Panc1 (cell line): ENCODE measurements around the gene SPATA31E1. TPM values are rescaled to one million over a fixed set of nuclear protein-coding genes. Genes with fewer than 3 reads are reported as not detected.

Source experiments
- ATAC-seq: fragments of 200-7000 bp; cut with Tn5 transposase; 2 replicates; pipeline ENCODE4 v1.9.1; 2020; ENCODE audit warnings: mild to moderate bottlenecking, moderate library complexity
- BruUV-seq: library from RNA; stranded (reverse); fragments of 400-500 nt; replicated peaks from 2 replicates; lab custom pipeline; 2021; lab: Mats Ljungman, UMichigan
- CTCF ChIA-PET: fragments of 300-600 bp; sonication (Branson Sonifier 250); formaldehyde crosslinking; loops from one replicate; lab custom pipeline; 2022; ENCODE audit warnings: antibody characterized with exemption; lab: Charles Lee
- POLR2A ChIA-PET: fragments of 300-600 bp; sonication (Branson Sonifier 250); formaldehyde crosslinking; loops from one replicate; lab custom pipeline; 2022; ENCODE audit warnings: antibody characterized with exemption; lab: Charles Lee
- DNase-seq: peaks from one replicate; pipeline ENCODE4 v3.0.0-alpha.2; 2010; ENCODE audit warnings: low read depth, low spot score
- H3K27ac ChIP-seq: 2 replicates; pipeline ENCODE4 v1.5.1; 2011; ENCODE audit warnings: mild to moderate bottlenecking, low read length, inconsistent platforms
- H3K27me3 ChIP-seq: fragments of 200-500 bp; sonication (Bioruptor generic); 2 replicates; pipeline ENCODE4 v1.6.0; 2014; ENCODE audit warnings: low read length, inconsistent platforms; ENCODE audit not compliant: control insufficient read depth, insufficient read depth
- H3K36me3 ChIP-seq: fragments of 200-500 bp; sonication (Bioruptor generic); 2 replicates; pipeline ENCODE4 v1.5.1; 2014; ENCODE audit warnings: inconsistent platforms, mild to moderate bottlenecking, low read length, moderate library complexity; ENCODE audit not compliant: control insufficient read depth, insufficient read depth
- H3K4me1 ChIP-seq: 2 replicates; pipeline ENCODE4 v1.5.1; 2011; ENCODE audit warnings: inconsistent platforms, mild to moderate bottlenecking, low read length, moderate library complexity; ENCODE audit not compliant: control insufficient read depth, insufficient read depth
- H3K4me3 ChIP-seq, 2 experiments: 2 replicates each; pipeline ENCODE4 v1.5.1; 2011 to 2012; ENCODE audit warnings: low read depth in 2 of 2, low read length in 2 of 2, mild to moderate bottlenecking in 2 of 2, inconsistent platforms in 1 of 2, moderate library complexity in 1 of 2
- H3K9me3 ChIP-seq: fragments of 200-500 bp; sonication (Bioruptor generic); 2 replicates; pipeline ENCODE4 v1.5.1; 2014; ENCODE audit warnings: low read depth, mild to moderate bottlenecking, inconsistent platforms, low read length, moderate library complexity; ENCODE audit not compliant: control insufficient read depth, insufficient read depth
- POLR2AphosphoS5 ChIP-seq: IDR thresholded peaks from 2 replicates; pipeline ENCODE4 v1.6.1; 2012; ENCODE audit warnings: mild to moderate bottlenecking, low read depth, low read length, moderate library complexity
- SIN3A ChIP-seq: IDR thresholded peaks from 2 replicates; pipeline ENCODE4 v1.6.1; 2012; ENCODE audit warnings: low read depth, mild to moderate bottlenecking, low read length, moderate library complexity, borderline replicate concordance; ENCODE audit not compliant: insufficient read depth
- TCF7L2 ChIP-seq: IDR thresholded peaks from 2 replicates; pipeline ENCODE4 v1.6.1; 2011; ENCODE audit warnings: mild to moderate bottlenecking, low read depth, low read length, inconsistent platforms
- in situ Hi-C: cut with HindIII; loops from 2 replicates; pipeline ENCODE4 v1.10.0; 2016; ENCODE audit warnings: low sequenced_read_pairs, low pct_unique_long_range_greater_than_20kb
- intact Hi-C: fragments of 100-400 bp; cut with micrococcal nuclease; formaldehyde crosslinking; loops from one replicate; pipeline ENCODE4 v1.10.0; 2022; ENCODE audit not compliant: unreplicated experiment
- total RNA-seq: library from RNA; stranded (reverse); gene quantifications from one replicate; pipeline ENCODE4 v1.2.1, GENCODE V29; 2021; ENCODE audit not compliant: unreplicated experiment
- TF ChIP-seq, protein P1 (sequence below): fragments of 450-650 bp; IDR thresholded peaks from 2 replicates; pipeline ENCODE4 v1.5.1; 2017; ENCODE audit warnings: mild to moderate bottlenecking
- TF ChIP-seq, protein P2 (sequence below), 2 experiments: IDR thresholded peaks; 2 replicates each; pipeline ENCODE4 v1.6.1; 2011 to 2012; ENCODE audit warnings: low read depth in 2 of 2, control low read depth in 1 of 2, low read length in 1 of 2, mild to moderate bottlenecking in 1 of 2, moderate library complexity in 1 of 2; ENCODE audit not compliant: insufficient read depth in 1 of 2

SPATA31E1 gene
- total RNA-seq, 1 experiment from 2014 or later: not detected

- no peak overlapping the region for H3K4me3 ChIP-seq
- no peak for TF ChIP-seq TCF7L2
- TF ChIP-seq, protein P1, sequence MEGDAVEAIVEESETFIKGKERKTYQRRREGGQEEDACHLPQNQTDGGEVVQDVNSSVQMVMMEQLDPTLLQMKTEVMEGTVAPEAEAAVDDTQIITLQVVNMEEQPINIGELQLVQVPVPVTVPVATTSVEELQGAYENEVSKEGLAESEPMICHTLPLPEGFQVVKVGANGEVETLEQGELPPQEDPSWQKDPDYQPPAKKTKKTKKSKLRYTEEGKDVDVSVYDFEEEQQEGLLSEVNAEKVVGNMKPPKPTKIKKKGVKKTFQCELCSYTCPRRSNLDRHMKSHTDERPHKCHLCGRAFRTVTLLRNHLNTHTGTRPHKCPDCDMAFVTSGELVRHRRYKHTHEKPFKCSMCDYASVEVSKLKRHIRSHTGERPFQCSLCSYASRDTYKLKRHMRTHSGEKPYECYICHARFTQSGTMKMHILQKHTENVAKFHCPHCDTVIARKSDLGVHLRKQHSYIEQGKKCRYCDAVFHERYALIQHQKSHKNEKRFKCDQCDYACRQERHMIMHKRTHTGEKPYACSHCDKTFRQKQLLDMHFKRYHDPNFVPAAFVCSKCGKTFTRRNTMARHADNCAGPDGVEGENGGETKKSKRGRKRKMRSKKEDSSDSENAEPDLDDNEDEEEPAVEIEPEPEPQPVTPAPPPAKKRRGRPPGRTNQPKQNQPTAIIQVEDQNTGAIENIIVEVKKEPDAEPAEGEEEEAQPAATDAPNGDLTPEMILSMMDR: no peak
- TF ChIP-seq, protein P2, sequence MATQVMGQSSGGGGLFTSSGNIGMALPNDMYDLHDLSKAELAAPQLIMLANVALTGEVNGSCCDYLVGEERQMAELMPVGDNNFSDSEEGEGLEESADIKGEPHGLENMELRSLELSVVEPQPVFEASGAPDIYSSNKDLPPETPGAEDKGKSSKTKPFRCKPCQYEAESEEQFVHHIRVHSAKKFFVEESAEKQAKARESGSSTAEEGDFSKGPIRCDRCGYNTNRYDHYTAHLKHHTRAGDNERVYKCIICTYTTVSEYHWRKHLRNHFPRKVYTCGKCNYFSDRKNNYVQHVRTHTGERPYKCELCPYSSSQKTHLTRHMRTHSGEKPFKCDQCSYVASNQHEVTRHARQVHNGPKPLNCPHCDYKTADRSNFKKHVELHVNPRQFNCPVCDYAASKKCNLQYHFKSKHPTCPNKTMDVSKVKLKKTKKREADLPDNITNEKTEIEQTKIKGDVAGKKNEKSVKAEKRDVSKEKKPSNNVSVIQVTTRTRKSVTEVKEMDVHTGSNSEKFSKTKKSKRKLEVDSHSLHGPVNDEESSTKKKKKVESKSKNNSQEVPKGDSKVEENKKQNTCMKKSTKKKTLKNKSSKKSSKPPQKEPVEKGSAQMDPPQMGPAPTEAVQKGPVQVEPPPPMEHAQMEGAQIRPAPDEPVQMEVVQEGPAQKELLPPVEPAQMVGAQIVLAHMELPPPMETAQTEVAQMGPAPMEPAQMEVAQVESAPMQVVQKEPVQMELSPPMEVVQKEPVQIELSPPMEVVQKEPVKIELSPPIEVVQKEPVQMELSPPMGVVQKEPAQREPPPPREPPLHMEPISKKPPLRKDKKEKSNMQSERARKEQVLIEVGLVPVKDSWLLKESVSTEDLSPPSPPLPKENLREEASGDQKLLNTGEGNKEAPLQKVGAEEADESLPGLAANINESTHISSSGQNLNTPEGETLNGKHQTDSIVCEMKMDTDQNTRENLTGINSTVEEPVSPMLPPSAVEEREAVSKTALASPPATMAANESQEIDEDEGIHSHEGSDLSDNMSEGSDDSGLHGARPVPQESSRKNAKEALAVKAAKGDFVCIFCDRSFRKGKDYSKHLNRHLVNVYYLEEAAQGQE (IDR thresholded peaks at IDR 0.05; ENCODE audit: insufficient read depth in 1 of 2, low read depth in 2 of 2, low read length in 1 of 2): no peak
- no peak for TF ChIP-seq SIN3A
- no peak for TF ChIP-seq POLR2AphosphoS5
- H3K36me3 ChIP-seq: no peaks in the 10 kb centered on the region
- no peaks in the 10 kb centered on the region for H3K9me3 ChIP-seq
- no peaks in the 10 kb centered on the region for H3K4me1 ChIP-seq
- DNase-seq (no peak), ATAC-seq (no peak)
- in situ Hi-C loops (no loop called here), intact Hi-C loops (no loop called here)
- no peaks in the 10 kb centered on the region for H3K27me3 ChIP-seq
- no peak overlapping the region for H3K27ac ChIP-seq
- BruUV-seq: no TSS peak
- CTCF ChIA-PET: no interaction called here
- POLR2A ChIA-PET: no interaction called here
Observed at GRCh38 chr9:87873607-87874303, 8.9 kb upstream of the SPATA31E1 start.

DNA sequence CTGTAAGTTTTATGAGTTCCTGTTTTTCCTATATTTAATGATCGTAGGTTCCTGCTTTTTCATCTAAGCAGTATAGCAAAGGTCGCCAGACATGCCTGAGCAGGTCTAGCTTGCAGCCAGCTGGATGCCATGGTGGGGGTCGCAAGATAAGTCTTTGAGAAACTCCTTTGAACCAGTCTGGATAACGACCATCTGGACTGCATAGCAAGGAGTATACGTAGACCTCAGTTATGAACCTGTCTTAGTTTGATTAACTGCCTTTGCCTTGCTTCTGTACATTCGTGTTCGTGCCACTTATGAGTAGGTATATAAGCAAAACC is 8.4 kb upstream of the SPATA31E1 start:
- DNase-seq: no peak
- BruUV-seq: no TSS peak
- H3K27ac ChIP-seq: no peak overlapping the region
- ChIA-PET POLR2A (no interaction called here), CTCF (no interaction called here)
- H3K4me3 ChIP-seq: no peak overlapping the region
- H3K4me1 ChIP-seq: no peaks in the 10 kb centered on the region
- no peaks in the 10 kb centered on the region for H3K36me3 ChIP-seq
- no peak for ATAC-seq
- no peaks in the 10 kb centered on the region for H3K9me3 ChIP-seq
- TF ChIP-seq, protein P1: no peak
- no peak for TF ChIP-seq POLR2AphosphoS5
- TF ChIP-seq, protein P2 (IDR thresholded peaks at IDR 0.05; ENCODE audit: insufficient read depth in 1 of 2, low read depth in 2 of 2, low read length in 1 of 2): no peak
- no peak for TF ChIP-seq SIN3A
- no peak for TF ChIP-seq TCF7L2
- in situ Hi-C loops: no loop called here
- H3K27me3 ChIP-seq: no peaks in the 10 kb centered on the region
- intact Hi-C loops: no loop called here
